Activated CD4-positive, alpha-beta memory T cell treated with anti-CD3 and anti-CD28 coated beads for 36 hours (primary cell): ENCODE results near the gene UBR3. TPM values are rescaled to one million over a fixed set of nuclear protein-coding genes. Genes with fewer than 3 reads are reported as not detected.

Source experiments
- CTCF ChIA-PET: fragments of 350-600 bp; sonication (Branson Sonifier 250); formaldehyde crosslinking; loops from one replicate; lab custom pipeline; 2021; ENCODE audit warnings: antibody characterized with exemption, inconsistent platforms; lab: Charles Lee
- POLR2A ChIA-PET: fragments of 350-600 bp; sonication (Branson Sonifier 250); formaldehyde crosslinking; loops from one replicate; lab custom pipeline; 2021; ENCODE audit warnings: antibody characterized with exemption; lab: Charles Lee
- DNase-seq: peaks from one replicate; pipeline ENCODE4 v3.0.0-alpha.2; 2020
- H3K27ac Mint-ChIP-seq: one replicate; pipeline ENCODE4 v1.8.0; 2021; ENCODE audit warnings: mixed read lengths
- H3K27me3 Mint-ChIP-seq: one replicate; pipeline ENCODE4 v1.8.0; 2021; ENCODE audit warnings: mixed read lengths
- H3K36me3 Mint-ChIP-seq: one replicate; pipeline ENCODE4 v1.8.0; 2021; ENCODE audit warnings: mixed read lengths
- H3K4me1 Mint-ChIP-seq: one replicate; pipeline ENCODE4 v1.8.0; 2021; ENCODE audit warnings: low read depth, mixed read lengths
- H3K4me3 Mint-ChIP-seq: one replicate; pipeline ENCODE4 v1.8.0; 2021; ENCODE audit warnings: mild to moderate bottlenecking, mixed read lengths
- H3K9me3 Mint-ChIP-seq: one replicate; pipeline ENCODE4 v1.8.0; 2021; ENCODE audit warnings: mixed read lengths
- intact Hi-C: fragments of 100-400 bp; cut with micrococcal nuclease; formaldehyde crosslinking; loops from one replicate; pipeline ENCODE4 v1.15.1; 2023
- total RNA-seq, 2 experiments: library from RNA; stranded (reverse); gene quantifications; one replicate each; pipeline ENCODE4 v1.2.3, GENCODE V29; 2021

Gene UBR3
- total RNA-seq = 10 to 100 TPM; 16.2 to 18.1 TPM

GRCh38 chr2:169827272-169828140 lies at the start of gene UBR3:
UBR3 (plus strand) TSS chr2:169827454; CDS start chr2:169827508, 54 bp downstream.
- H3K4me1 Mint-ChIP-seq = peaks cover 53% of the 10 kb centered on the region
- peak within 1 kb of the TSS; percentile 89 for H3K4me3 Mint-ChIP-seq
- no peaks in the 10 kb centered on the region for H3K9me3 Mint-ChIP-seq
- intact Hi-C loops = loop anchor here (1.0 to 10.0 kb wide), 4 partner anchors 29 to 463 kb away; partner anchors contain the start of genes CFAP210, FASTKD1, LRP2 and PHOSPHO2
- POLR2A ChIA-PET = interaction anchor here (0.7 to 2.2 kb wide), 11 partner anchors 9 to 255 kb away, joined by 3 to 10 read pairs (median 4); partner anchors contain the start of gene SSB
- CTCF ChIA-PET = interaction anchor here (0.6 to 2.2 kb wide), 12 partner anchors 9 to 1101 kb away, joined by 3 to 11 read pairs (median 4); partner anchors contain the start of genes GORASP2 and SSB
- H3K27ac Mint-ChIP-seq = peak within 1 kb of the TSS; percentile 61
- H3K27me3 Mint-ChIP-seq = no peaks in the 10 kb centered on the region
- H3K36me3 Mint-ChIP-seq = peaks cover 8% of the 10 kb centered on the region
- DNase-seq = peak; percentile 94

- H3K36me3 Mint-ChIP-seq = no peaks in the 10 kb centered on the region
- H3K4me3 Mint-ChIP-seq = no peak overlapping the region
- no peak overlapping the region for H3K27ac Mint-ChIP-seq
- DNase-seq = no peak
- intact Hi-C loops = no loop called here
- POLR2A ChIA-PET = no interaction called here
- no peaks in the 10 kb centered on the region for H3K9me3 Mint-ChIP-seq
- H3K27me3 Mint-ChIP-seq = peaks cover 6% of the 10 kb centered on the region
- no peaks in the 10 kb centered on the region for H3K4me1 Mint-ChIP-seq
- CTCF ChIA-PET = no interaction called here
Observed at GRCh38 chr2:169778446-169778845, 48.8 kb upstream of the UBR3 start.

GRCh38 chr2:169781249-169782013 lies 45.8 kb upstream of the UBR3 start:
- Mint-ChIP-seq H3K27me3 (peaks cover 8% of the 10 kb centered on the region), H3K36me3 (no peaks in the 10 kb centered on the region), H3K4me1 (no peaks in the 10 kb centered on the region), H3K9me3 (no peaks in the 10 kb centered on the region), H3K4me3 (no peak overlapping the region), H3K27ac (no peak overlapping the region)
- DNase-seq = no peak
- CTCF ChIA-PET = interaction anchor here (1.2 kb wide), 1 partner anchor 147 kb away, joined by 3 read pairs; no protein-coding TSS in a partner anchor
- POLR2A ChIA-PET = no interaction called here
- intact Hi-C loops = no loop called here

- Mint-ChIP-seq H3K36me3 (no peaks in the 10 kb centered on the region), H3K4me1 (no peaks in the 10 kb centered on the region), H3K9me3 (no peaks in the 10 kb centered on the region), H3K4me3 (no peak overlapping the region), H3K27ac (no peak overlapping the region), H3K27me3 (peaks cover 8% of the 10 kb centered on the region)
- no peak for DNase-seq
- CTCF ChIA-PET = interaction anchor here (0.7 to 1.2 kb wide), 4 partner anchors 9 to 146 kb away, joined by 3 to 5 read pairs (median 3); partner anchors contain the start of gene METTL5
- intact Hi-C loops = no loop called here
- POLR2A ChIA-PET = no interaction called here
Observed at GRCh38 chr2:169782513-169782912, 44.7 kb upstream of the UBR3 start.

GRCh38 chr2:169790581-169790980 lies 36.7 kb upstream of the UBR3 start:
- Mint-ChIP-seq H3K36me3 (no peaks in the 10 kb centered on the region), H3K27me3 (peaks cover 23% of the 10 kb centered on the region), H3K4me3 (no peak overlapping the region), H3K4me1 (peaks cover 5% of the 10 kb centered on the region), H3K27ac (no peak overlapping the region), H3K9me3 (no peaks in the 10 kb centered on the region)
- no peak for DNase-seq
- CTCF ChIA-PET = interaction anchor here (1.3 kb wide), 1 partner anchor 260 kb away, joined by 4 read pairs; no protein-coding TSS in a partner anchor
- POLR2A ChIA-PET = no interaction called here
- intact Hi-C loops = no loop called here

- CTCF ChIA-PET = interaction anchor here (1.0 to 2.0 kb wide), 2 partner anchors 29 to 241 kb away, joined by 3 to 7 read pairs; partner anchors contain the start of gene METTL5
- intact Hi-C loops = no loop called here
- DNase-seq = no peak
- Mint-ChIP-seq H3K9me3 (no peaks in the 10 kb centered on the region), H3K27ac (no peak overlapping the region), H3K36me3 (no peaks in the 10 kb centered on the region), H3K27me3 (peaks cover 4% of the 10 kb centered on the region), H3K4me1 (peaks cover 7% of the 10 kb centered on the region), H3K4me3 (no peak overlapping the region)
- POLR2A ChIA-PET = interaction anchor here (0.6 to 1.1 kb wide), 2 partner anchors 33 to 58 kb away, joined by 3 to 4 read pairs; no protein-coding TSS in a partner anchor
Observed at GRCh38 chr2:169795181-169795580, 32.1 kb upstream of the UBR3 start.

- peaks cover 3% of the 10 kb centered on the region for H3K36me3 Mint-ChIP-seq
- ChIA-PET CTCF (no interaction called here), POLR2A (no interaction called here)
- peaks cover 13% of the 10 kb centered on the region for H3K4me1 Mint-ChIP-seq
- intact Hi-C loops = no loop called here
- no peak overlapping the region for H3K4me3 Mint-ChIP-seq
- DNase-seq = no peak
- no peaks in the 10 kb centered on the region for H3K9me3 Mint-ChIP-seq
- H3K27ac Mint-ChIP-seq = no peak overlapping the region
- peaks cover 4% of the 10 kb centered on the region for H3K27me3 Mint-ChIP-seq
Observed at GRCh38 chr2:169796441-169796840, 30.8 kb upstream of the UBR3 start.

- Mint-ChIP-seq H3K27ac (no peak overlapping the region), H3K4me3 (no peak overlapping the region), H3K36me3 (peaks cover 12% of the 10 kb centered on the region), H3K27me3 (peaks cover 2% of the 10 kb centered on the region), H3K4me1 (peaks cover 22% of the 10 kb centered on the region), H3K9me3 (no peaks in the 10 kb centered on the region)
- DNase-seq = no peak
- intact Hi-C loops = no loop called here
- ChIA-PET POLR2A (interaction anchor here (1.7 kb wide), 1 partner anchor 104 kb away, joined by 4 read pairs; the partner anchor contains the start of genes CFAP210 and PHOSPHO2), CTCF (interaction anchor here (0.6 kb wide), 1 partner anchor 180 kb away, joined by 3 read pairs; no protein-coding TSS in a partner anchor)
Observed at GRCh38 chr2:169797601-169798000, 29.7 kb upstream of the UBR3 start.

GRCh38 chr2:169798397-169798717 lies 28.9 kb upstream of the UBR3 start:
- H3K9me3 Mint-ChIP-seq = no peaks in the 10 kb centered on the region

GRCh38 chr2:169798718-169799592 lies 28.3 kb upstream of the UBR3 start, which contains the start of gene SSB:
SSB (plus strand) TSS chr2:169798871; CDS start chr2:169800961, 2,090 bp downstream.
- Mint-ChIP-seq H3K4me3 (peak within 1 kb of the TSS; percentile 87), H3K36me3 (peaks cover 12% of the 10 kb centered on the region), H3K9me3 (no peaks in the 10 kb centered on the region), H3K27ac (peak within 1 kb of the TSS; percentile 90), H3K4me1 (peaks cover 25% of the 10 kb centered on the region), H3K27me3 (peaks cover 2% of the 10 kb centered on the region)
- POLR2A ChIA-PET = interaction anchor here (1.0 to 1.7 kb wide), 8 partner anchors 14 to 227 kb away, joined by 3 to 9 read pairs (median 3); partner anchors contain the start of genes CFAP210, METTL5, PHOSPHO2 and UBR3
- intact Hi-C loops = loop anchor here (1.0 to 2.0 kb wide), 7 partner anchors 28 to 320 kb away; partner anchors contain the start of genes BBS5, CFAP210, FASTKD1 and KLHL23
- peak; percentile 98 for DNase-seq
- CTCF ChIA-PET = interaction anchor here (0.7 to 1.2 kb wide), 2 partner anchors 29 to 1564 kb away, joined by 3 to 5 read pairs; partner anchors contain the start of gene UBR3

More at GRCh38 chr2:169798397-169798717, 28.9 kb upstream of the UBR3 start:
- ChIA-PET CTCF (interaction anchor here (0.6 to 0.7 kb wide), 2 partner anchors 180 to 1563 kb away, joined by 3 read pairs; no protein-coding TSS in a partner anchor), POLR2A (interaction anchor here (1.0 to 1.7 kb wide), 8 partner anchors 14 to 226 kb away, joined by 3 to 9 read pairs (median 3); partner anchors contain the start of genes CFAP210, METTL5, PHOSPHO2 and UBR3)
- DNase-seq = no peak
- intact Hi-C loops = loop anchor here (1.0 to 2.0 kb wide), 7 partner anchors 28 to 319 kb away; partner anchors contain the start of genes BBS5, CFAP210, FASTKD1 and KLHL23
- H3K4me1 Mint-ChIP-seq = peaks cover 25% of the 10 kb centered on the region
- peak overlapping the region; percentile 90 for H3K27ac Mint-ChIP-seq
- H3K4me3 Mint-ChIP-seq = peak overlapping the region; percentile 87
- peaks cover 2% of the 10 kb centered on the region for H3K27me3 Mint-ChIP-seq
- peaks cover 12% of the 10 kb centered on the region for H3K36me3 Mint-ChIP-seq
